HepG2 (cell line): Measurements from ENCODE around the gene DSN1. TPM values are rescaled to one million over a fixed set of nuclear protein-coding genes. Genes with fewer than 3 reads are reported as not detected.
A peak's percentile ranks its signal among the peaks of the same experiment; 100 is the strongest.

Source experiments
- AFF4 ChIP-seq: sonication (generic); formaldehyde crosslinking; IDR thresholded peaks from 2 replicates; pipeline ENCODE4 v1.4.0; 2020; ENCODE audit warnings: missing genetic modification reagents
- BRF2 ChIP-seq: sonication (generic); formaldehyde crosslinking; IDR thresholded peaks from 2 replicates; pipeline ENCODE4 v1.8.1; 2022; ENCODE audit warnings: mild to moderate bottlenecking, missing genetic modification reagents
- CBX2 ChIP-seq, 2 experiments: fragments of 200-600 bp in 1 of 2; sonication (generic); formaldehyde crosslinking in 1 of 2; IDR thresholded peaks; 2 replicates each; pipeline versions ENCODE4 v1.7.0 to v1.8.1; 2018 to 2022; ENCODE audit warnings: low read depth in 2 of 2, low read length in 1 of 2, mild to moderate bottlenecking in 1 of 2, missing genetic modification reagents in 1 of 2
- EP300 ChIP-seq, 3 experiments: sonication (generic) in 1 of 3; formaldehyde crosslinking in 1 of 3; IDR thresholded peaks; 2 replicates each; pipeline versions ENCODE4 v1.5.1 to v1.6.1; 2011 to 2020; ENCODE audit warnings: low read depth in 2 of 3, low read length in 2 of 3, borderline replicate concordance in 1 of 3, improper control_type of control experiment in 1 of 3, mild to moderate bottlenecking in 1 of 3, missing genetic modification reagents in 1 of 3, moderate library complexity in 1 of 3
- FLYWCH1 ChIP-seq: sonication (generic); formaldehyde crosslinking; IDR thresholded peaks from 2 replicates; pipeline ENCODE4 v1.8.1; 2023; ENCODE audit warnings: mild to moderate bottlenecking, missing genetic modification reagents
- HNRNPH1 ChIP-seq: fragments of 200-400 bp; formaldehyde crosslinking; optimal IDR thresholded peaks from 2 replicates; pipeline ENCODE3; 2017; ENCODE audit warnings: mild to moderate bottlenecking, low read depth, low read length
- HOXA5 ChIP-seq: sonication (generic); formaldehyde crosslinking; IDR thresholded peaks from 2 replicates; pipeline ENCODE4 v1.4.0; 2020; ENCODE audit warnings: missing genetic modification reagents
- MAFF ChIP-seq: IDR thresholded peaks from 2 replicates; pipeline ENCODE4 v1.6.1; 2011; ENCODE audit warnings: low read depth, low read length, improper control_type of control experiment
- SMAD3 ChIP-seq: sonication (generic); formaldehyde crosslinking; IDR thresholded peaks from 2 replicates; pipeline ENCODE4 v1.4.0; 2020; ENCODE audit warnings: missing genetic modification reagents
- SNRNP70 ChIP-seq: fragments of 200-400 bp; formaldehyde crosslinking; IDR thresholded peaks from 2 replicates; pipeline ENCODE4 v1.6.1; 2017; ENCODE audit warnings: mild to moderate bottlenecking, low read depth, low read length, moderate library complexity
- TCF12 ChIP-seq, 2 experiments: fragments of 450-650 bp in 1 of 2; sonication (generic) in 1 of 2; formaldehyde crosslinking in 1 of 2; IDR thresholded peaks; 2 replicates each; pipeline versions ENCODE4 v1.6.1 to v1.8.0; 2017 to 2022; ENCODE audit warnings: antibody characterized with exemption in 1 of 2, mild to moderate bottlenecking in 1 of 2, missing genetic modification reagents in 1 of 2, moderate library complexity in 1 of 2
- ZKSCAN8 ChIP-seq: IDR thresholded peaks from 2 replicates; pipeline ENCODE4 v1.6.1; 2016; ENCODE audit warnings: borderline replicate concordance, missing genetic modification reagents, missing compliant biosample characterization
- ZNF280D ChIP-seq: sonication (generic); formaldehyde crosslinking; IDR thresholded peaks from 2 replicates; pipeline ENCODE4 v1.5.1; 2020; ENCODE audit warnings: mild to moderate bottlenecking, missing genetic modification reagents
- ZNF546 ChIP-seq: sonication (generic); formaldehyde crosslinking; conservative IDR thresholded peaks from 2 replicates; pipeline ENCODE4 v1.8.1; 2023; ENCODE audit warnings: mild to moderate bottlenecking, missing genetic modification reagents
- ZNF740 ChIP-seq: sonication (generic); formaldehyde crosslinking; IDR thresholded peaks from 2 replicates; pipeline ENCODE4 v1.4.0; 2020; ENCODE audit warnings: missing genetic modification reagents
- ZNF75D ChIP-seq: sonication (generic); formaldehyde crosslinking; IDR thresholded peaks from 2 replicates; pipeline ENCODE4 v1.8.1; 2023; ENCODE audit warnings: missing genetic modification reagents, mild to moderate bottlenecking, borderline replicate concordance
- ZSCAN25 ChIP-seq: sonication (generic); formaldehyde crosslinking; IDR thresholded peaks from 2 replicates; pipeline ENCODE4 v1.8.0; 2022; ENCODE audit warnings: mild to moderate bottlenecking, missing genetic modification reagents
- polyA plus RNA-seq, 8 experiments: library from polyadenylated mRNA; depleted of rRNA in 3 of 8; stranded (reverse) in 7 of 8; unstranded in 1 of 8; fragments of >200 nt; fragmentation: Illumina TruSeq in 4 of 8; extraction: Trizol in 4 of 8; gene quantifications; 2 replicates each; pipeline versions ENCODE4 v1.2.1 to v1.2.3, GENCODE V29; 2011 to 2016; ENCODE audit warnings: low read depth in 4 of 8, missing spikeins in 1 of 8, mixed read lengths in 1 of 8; ENCODE audit not compliant: insufficient read depth in 1 of 8
- total RNA-seq, 5 experiments: library from RNA; depleted of rRNA; stranded (reverse); fragments of >200 nt; fragmentation: Illumina TruSeq; extraction: Trizol; gene quantifications; 2 replicates each; pipeline ENCODE4 v1.2.3, GENCODE V29; 2016; ENCODE audit warnings: low read depth in 1 of 5

The DSN1 gene
- total and polyA plus RNA-seq, 2 of the 13 experiments (the other 11 are each of a cell fraction or from before 2014, with no cell fraction given), result 18.7 to 53.7 TPM

GRCh38 chr20:36745234-36745926 is 28.2 kb downstream of the DSN1 start (continued):
- TF ChIP-seq ZNF546 (CRISPR knock-in tag) (no peak), ZNF280D (no peak), HOXA5 (CRISPR knock-in tag) (peak; percentile 21; the same call in 1 of the 2 replicates), ZSCAN25 (CRISPR knock-in tag) (peak; percentile 65; the same call in 1 of the 2 replicates), AFF4 (CRISPR knock-in tag) (no peak), ZNF75D (CRISPR knock-in tag) (no peak), SMAD3 (CRISPR knock-in tag) (peak; percentile 44; the same call in 1 of the 2 replicates), ZNF740 (CRISPR knock-in tag) (no peak), BRF2 (0 out of 2 replicates have a peak, but pooled peaks have one; percentile 72), EP300 (IDR thresholded peaks at IDR 0.05; ENCODE audit: low read depth in 2 of 2, low read length in 2 of 2) (no peak), EP300 (CRISPR knock-in tag; IDR thresholded peaks at IDR 0.05; ENCODE audit: borderline replicate concordance) (no peak), MAFF (no peak), CBX2 (IDR thresholded peaks at IDR 0.05; ENCODE audit: low read depth, low read length) (no peak), CBX2 (CRISPR knock-in tag; IDR thresholded peaks at IDR 0.05; ENCODE audit: low read depth) (no peak), TCF12 (IDR thresholded peaks at IDR 0.05) (no peak), TCF12 (CRISPR knock-in tag; IDR thresholded peaks at IDR 0.05) (no peak), ZKSCAN8 (CRISPR knock-in tag) (no peak), HNRNPH1 (no peak), SNRNP70 (no peak), FLYWCH1 (CRISPR knock-in tag) (no peak)
